ENCODE measurements around the gene WDR6. TPM values are rescaled to one million over a fixed set of nuclear protein-coding genes. Genes with fewer than 3 reads are reported as not detected.

WDR6 gene
- total RNA-seq, 1 donor from 2014 or later, result 131 TPM

GRCh38 chr3:49029563-49029884, 22.3 kb downstream of the WDR6 start:
- no peaks in the 10 kb centered on the region for H3K9me3 Mint-ChIP-seq
- peak overlapping the region; percentile 92 for H3K4me2 ChIP-seq
- H3K27me3 ChIP-seq, result no peaks in the 10 kb centered on the region
- DNase-seq (ENCODE audit: low spot score), result no peak
- peaks cover 35% of the 10 kb centered on the region for H3K36me3 Mint-ChIP-seq
- no peaks in the 10 kb centered on the region for H3K9me3 ChIP-seq (ENCODE audit: low read depth)
- H3F3A ChIP-seq (ENCODE audit: low read depth), result peaks cover 49% of the 10 kb centered on the region
- H3K79me2 ChIP-seq (ENCODE audit: low read depth), result peaks cover 19% of the 10 kb centered on the region
- peaks cover 11% of the 10 kb centered on the region for H3K4me1 ChIP-seq
- H3K27ac ChIP-seq, result no peak overlapping the region
- TF ChIP-seq EZH2 (IDR thresholded peaks at IDR 0.05) (no peak), EZH2phosphoT487 (IDR thresholded peaks at IDR 0.05) (no peak), CTCF (IDR thresholded peaks at IDR 0.05) (no peak)
- H2AFZ ChIP-seq (replicated peaks), result no peak overlapping the region
- no peaks in the 10 kb centered on the region for H4K20me1 ChIP-seq (ENCODE audit: low read depth)
- H3K36me3 ChIP-seq, result no peaks in the 10 kb centered on the region
- H3K4me3 ChIP-seq, result peak overlapping the region; percentile 58
- peaks cover 20% of the 10 kb centered on the region for H3K4me1 Mint-ChIP-seq
- H3K27ac Mint-ChIP-seq, result peak overlapping the region; percentile 94
- peak overlapping the region; percentile 93 for H3K4me3 Mint-ChIP-seq
- peaks cover 12% of the 10 kb centered on the region for H3K27me3 Mint-ChIP-seq (ENCODE audit: insufficient read depth, low read depth)
- H3K9ac ChIP-seq, result no peak overlapping the region

DNA sequence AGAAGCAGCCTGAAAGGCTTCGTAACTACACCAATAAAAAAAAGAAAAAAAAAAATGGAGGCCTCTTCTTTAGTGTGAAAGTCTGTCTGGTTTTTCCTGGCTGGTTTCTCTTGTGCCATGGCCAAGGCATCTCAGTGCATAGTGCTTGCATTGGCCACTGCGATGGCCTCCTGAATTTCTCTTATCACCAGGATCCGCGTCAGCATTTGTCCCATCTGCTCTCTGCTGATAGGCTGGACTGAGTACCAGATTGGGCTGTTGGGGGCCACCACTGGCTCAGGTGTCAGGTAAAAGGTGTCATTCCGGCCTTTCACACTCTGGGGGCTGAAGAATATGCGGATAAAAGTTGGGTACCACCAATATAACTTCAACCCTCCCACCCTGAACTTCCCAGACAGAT, 23.1 kb downstream of the WDR6 start:
- Mint-ChIP-seq H3K4me1 (peaks cover 20% of the 10 kb centered on the region), H3K27me3 (ENCODE audit: insufficient read depth, low read depth) (peaks cover 12% of the 10 kb centered on the region), H3K4me3 (no peak overlapping the region), H3K9me3 (no peaks in the 10 kb centered on the region), H3K36me3 (peaks cover 37% of the 10 kb centered on the region), H3K27ac (no peak overlapping the region)
- Histone ChIP-seq H3K9me3 (ENCODE audit: low read depth) (no peaks in the 10 kb centered on the region), H2AFZ (replicated peaks) (no peak overlapping the region), H3K79me2 (ENCODE audit: low read depth) (peaks cover 19% of the 10 kb centered on the region), H3K27ac (no peak overlapping the region), H3K9ac (no peak overlapping the region), H4K20me1 (ENCODE audit: low read depth) (no peaks in the 10 kb centered on the region), H3K4me3 (no peak overlapping the region), H3F3A (ENCODE audit: low read depth) (peaks cover 55% of the 10 kb centered on the region), H3K36me3 (no peaks in the 10 kb centered on the region), H3K4me2 (no peak overlapping the region), H3K4me1 (peaks cover 11% of the 10 kb centered on the region), H3K27me3 (no peaks in the 10 kb centered on the region)
- no peak for DNase-seq (ENCODE audit: low spot score)
- TF ChIP-seq EZH2 (IDR thresholded peaks at IDR 0.05), result no peak
- no peak for TF ChIP-seq EZH2phosphoT487 (IDR thresholded peaks at IDR 0.05)
- TF ChIP-seq CTCF (IDR thresholded peaks at IDR 0.05), result no peak

- Histone ChIP-seq H3K4me1 (peaks cover 11% of the 10 kb centered on the region), H3K9ac (no peak overlapping the region), H4K20me1 (ENCODE audit: low read depth) (peaks cover 9% of the 10 kb centered on the region), H3F3A (ENCODE audit: low read depth) (peaks cover 45% of the 10 kb centered on the region), H3K4me2 (no peak overlapping the region), H3K4me3 (no peak overlapping the region), H2AFZ (replicated peaks) (no peak overlapping the region), H3K27ac (no peak overlapping the region), H3K79me2 (ENCODE audit: low read depth) (peaks cover 14% of the 10 kb centered on the region), H3K9me3 (ENCODE audit: low read depth) (no peaks in the 10 kb centered on the region), H3K27me3 (no peaks in the 10 kb centered on the region), H3K36me3 (no peaks in the 10 kb centered on the region)
- H3K27ac Mint-ChIP-seq, result no peak overlapping the region
- no peak for TF ChIP-seq CTCF (IDR thresholded peaks at IDR 0.05)
- TF ChIP-seq EZH2phosphoT487 (IDR thresholded peaks at IDR 0.05), result no peak
- no peak for TF ChIP-seq EZH2 (IDR thresholded peaks at IDR 0.05)
- peaks cover 8% of the 10 kb centered on the region for H3K27me3 Mint-ChIP-seq (ENCODE audit: insufficient read depth, low read depth)
- H3K4me1 Mint-ChIP-seq, result peaks cover 17% of the 10 kb centered on the region
- no peak for DNase-seq (ENCODE audit: low spot score)
- H3K4me3 Mint-ChIP-seq, result no peak overlapping the region
- peaks cover 23% of the 10 kb centered on the region for H3K36me3 Mint-ChIP-seq
- no peaks in the 10 kb centered on the region for H3K9me3 Mint-ChIP-seq
These were observed 25.6 kb downstream of the WDR6 start for GRCh38 chr3:49032646-49033304.

All from neural progenitor cell (in vitro differentiated cells).